Loucy (cell line): ENCODE measurements around the gene CERS4.

Source experiments
- EZH2phosphoT487 ChIP-seq: fragments of 200-600 bp; IDR thresholded peaks from 2 replicates; pipeline ENCODE4 v1.6.1; 2018; ENCODE audit warnings: antibody characterized with exemption, mild to moderate bottlenecking, moderate library complexity, borderline replicate concordance
- TF ChIP-seq, protein P1 (sequence below): fragments of 200-600 bp; sonication (generic); conservative IDR thresholded peaks from 2 replicates; pipeline ENCODE4 v1.5.1; 2014; ENCODE audit warnings: mild to moderate bottlenecking, antibody characterized with exemption, low read length

DNA sequence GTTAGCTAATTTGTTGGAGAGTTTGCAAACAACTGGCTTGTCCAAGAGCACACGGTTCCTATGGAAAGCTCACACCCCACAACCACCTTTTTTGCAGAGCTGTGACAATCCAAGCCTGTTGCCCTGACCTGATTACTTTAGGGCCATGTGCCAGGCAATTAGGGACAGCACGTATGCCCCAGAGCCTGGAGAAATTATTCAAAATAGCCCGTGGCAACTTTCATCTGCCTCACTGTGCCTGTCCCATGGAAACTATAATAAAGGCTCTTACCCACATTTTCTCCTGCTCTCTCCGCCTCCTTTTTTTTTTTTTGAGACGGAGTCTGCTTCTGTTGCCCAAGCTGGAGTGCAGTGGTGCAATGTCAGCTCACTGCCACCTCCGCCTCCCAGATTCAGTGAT, 41.2 kb upstream of the CERS4 start:
- TF ChIP-seq, protein P1, sequence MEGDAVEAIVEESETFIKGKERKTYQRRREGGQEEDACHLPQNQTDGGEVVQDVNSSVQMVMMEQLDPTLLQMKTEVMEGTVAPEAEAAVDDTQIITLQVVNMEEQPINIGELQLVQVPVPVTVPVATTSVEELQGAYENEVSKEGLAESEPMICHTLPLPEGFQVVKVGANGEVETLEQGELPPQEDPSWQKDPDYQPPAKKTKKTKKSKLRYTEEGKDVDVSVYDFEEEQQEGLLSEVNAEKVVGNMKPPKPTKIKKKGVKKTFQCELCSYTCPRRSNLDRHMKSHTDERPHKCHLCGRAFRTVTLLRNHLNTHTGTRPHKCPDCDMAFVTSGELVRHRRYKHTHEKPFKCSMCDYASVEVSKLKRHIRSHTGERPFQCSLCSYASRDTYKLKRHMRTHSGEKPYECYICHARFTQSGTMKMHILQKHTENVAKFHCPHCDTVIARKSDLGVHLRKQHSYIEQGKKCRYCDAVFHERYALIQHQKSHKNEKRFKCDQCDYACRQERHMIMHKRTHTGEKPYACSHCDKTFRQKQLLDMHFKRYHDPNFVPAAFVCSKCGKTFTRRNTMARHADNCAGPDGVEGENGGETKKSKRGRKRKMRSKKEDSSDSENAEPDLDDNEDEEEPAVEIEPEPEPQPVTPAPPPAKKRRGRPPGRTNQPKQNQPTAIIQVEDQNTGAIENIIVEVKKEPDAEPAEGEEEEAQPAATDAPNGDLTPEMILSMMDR, result no peak
- TF ChIP-seq EZH2phosphoT487, result no peak
